ENCODE results near the gene DTWD1.
A peak's percentile ranks its signal among the peaks of the same experiment; 100 is the strongest.
"Not testable (repeated sequence)": the region's sequence is repeated elsewhere in the genome, so short reads cannot be mapped to it uniquely, and the experiment has no call there.

Gene DTWD1, protein sequence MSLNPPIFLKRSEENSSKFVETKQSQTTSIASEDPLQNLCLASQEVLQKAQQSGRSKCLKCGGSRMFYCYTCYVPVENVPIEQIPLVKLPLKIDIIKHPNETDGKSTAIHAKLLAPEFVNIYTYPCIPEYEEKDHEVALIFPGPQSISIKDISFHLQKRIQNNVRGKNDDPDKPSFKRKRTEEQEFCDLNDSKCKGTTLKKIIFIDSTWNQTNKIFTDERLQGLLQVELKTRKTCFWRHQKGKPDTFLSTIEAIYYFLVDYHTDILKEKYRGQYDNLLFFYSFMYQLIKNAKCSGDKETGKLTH
- total RNA-seq = 26.3 to 33.4 reads per million in 2 donors

GRCh38 chr15:49620658-49621368, at the start of gene DTWD1, which contains the start of gene FAM227B:
Gene DTWD1, plus strand, starts transcription at chr15:49621048. Its CDS starts 4,120 bp downstream, at chr15:49625168.
Gene FAM227B, minus strand, starts transcription at chr15:49620818. Its CDS starts 5,647 bp downstream, at chr15:49615171.
- DNase-seq = peak; percentile 85

DNA sequence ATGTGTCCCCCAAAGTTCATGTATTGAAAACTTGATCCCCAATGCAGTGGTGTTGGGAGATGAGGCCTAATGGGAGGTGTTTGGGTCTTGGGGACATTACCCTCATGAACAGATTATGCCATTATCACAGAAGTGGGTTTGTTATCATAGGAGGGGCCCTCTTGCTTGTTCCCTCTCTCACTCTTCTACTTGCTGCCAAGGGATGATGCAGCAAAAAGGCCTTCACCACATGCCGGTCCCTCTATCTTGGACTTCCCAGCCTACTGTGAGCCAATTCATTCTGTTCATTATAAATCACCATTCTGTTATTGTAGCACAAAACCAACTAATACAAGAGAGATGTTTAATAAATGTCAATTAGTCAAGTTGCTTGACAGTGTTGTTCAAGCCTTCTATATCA, 47.4 kb upstream of the DTWD1 start:
- DNase-seq = no peak

DNA sequence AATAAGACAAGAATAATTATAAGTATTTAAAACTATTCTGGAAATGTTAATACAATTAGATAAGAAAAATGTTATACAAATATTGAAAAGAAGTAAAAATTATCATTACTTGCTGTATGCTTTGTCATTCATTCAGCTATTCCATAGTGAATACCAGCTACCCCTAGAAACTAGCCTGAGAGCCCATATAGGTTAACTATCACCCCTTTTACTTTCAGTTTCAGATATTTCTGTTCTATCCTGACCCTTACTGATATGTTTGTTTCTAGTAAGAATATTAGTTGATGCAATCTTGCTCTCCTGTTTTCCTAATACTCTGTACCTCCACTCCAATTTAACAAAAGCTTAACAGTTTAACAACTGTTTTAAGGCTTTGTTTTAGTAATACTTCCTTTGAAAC, 31.8 kb upstream of the DTWD1 start:
- DNase-seq = no peak

GRCh38 chr15:49592829-49593316, 28.0 kb upstream of the DTWD1 start:
- DNase-seq = not testable (repeated sequence)

DNA sequence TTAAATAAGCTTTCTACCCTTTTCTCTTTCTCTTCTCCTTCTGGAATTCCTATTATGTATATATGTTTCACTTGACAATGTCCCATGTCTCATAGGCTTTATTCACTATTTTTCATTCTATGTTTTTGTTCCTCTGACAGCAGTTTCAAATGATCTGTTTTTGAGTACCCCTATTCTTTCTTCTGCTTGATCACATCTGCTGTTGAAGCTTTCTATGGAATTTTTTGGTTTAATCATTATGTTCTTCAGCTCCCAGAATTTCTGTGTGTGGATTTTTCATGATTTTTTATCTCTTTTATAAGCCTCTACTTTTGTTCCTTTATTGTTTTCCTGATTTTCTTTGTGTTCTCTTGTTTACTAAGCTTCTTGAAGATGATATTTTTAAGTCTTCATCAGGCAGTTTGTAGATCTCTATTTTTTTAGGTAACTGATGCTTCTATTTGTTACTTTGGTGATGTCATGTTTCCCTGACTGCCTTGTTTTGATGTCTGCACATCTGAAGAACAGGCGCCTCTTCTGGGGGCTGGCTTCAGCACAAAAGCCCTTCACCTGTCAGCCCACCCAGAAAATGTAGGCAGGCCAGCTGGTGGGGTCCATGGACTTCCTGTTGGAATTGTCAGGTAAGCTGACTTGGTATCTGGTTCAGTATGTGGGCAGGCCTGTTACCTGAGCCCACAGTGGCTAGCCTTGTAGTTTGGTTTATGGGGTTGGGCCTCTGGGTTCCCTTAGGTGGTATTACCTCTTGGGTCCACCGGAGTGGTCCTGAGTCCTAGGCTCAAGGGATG, 16.0 kb upstream of the DTWD1 start:
- DNase-seq = no peak

DNA sequence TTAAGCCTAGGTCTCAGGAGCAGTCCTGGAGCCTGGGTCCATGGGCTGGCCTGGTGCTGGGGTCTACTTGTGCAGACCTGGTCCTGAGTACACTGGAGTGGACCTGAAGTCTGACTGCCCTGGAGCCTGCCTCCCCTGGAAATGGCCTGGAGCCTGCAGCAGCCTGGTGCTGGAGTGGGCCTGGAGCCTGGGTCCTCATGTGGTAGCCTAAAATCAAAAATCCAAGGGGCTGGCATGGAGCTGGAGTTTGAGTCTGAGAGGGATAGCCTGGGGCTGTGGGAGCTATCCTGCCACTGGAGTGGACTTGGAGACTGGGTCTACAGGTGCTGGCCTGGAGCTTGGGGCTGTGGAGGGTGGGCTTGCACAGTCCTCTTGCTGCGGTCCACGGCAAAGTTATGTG, 15.3 kb upstream of the DTWD1 start:
- no peak for DNase-seq

GRCh38 chr15:49606594-49606993, 14.3 kb upstream of the DTWD1 start:
- no peak for DNase-seq

- no peak for DNase-seq
Measured at GRCh38 chr15:49610157-49610918, 10.5 kb upstream of the DTWD1 start.

DNA sequence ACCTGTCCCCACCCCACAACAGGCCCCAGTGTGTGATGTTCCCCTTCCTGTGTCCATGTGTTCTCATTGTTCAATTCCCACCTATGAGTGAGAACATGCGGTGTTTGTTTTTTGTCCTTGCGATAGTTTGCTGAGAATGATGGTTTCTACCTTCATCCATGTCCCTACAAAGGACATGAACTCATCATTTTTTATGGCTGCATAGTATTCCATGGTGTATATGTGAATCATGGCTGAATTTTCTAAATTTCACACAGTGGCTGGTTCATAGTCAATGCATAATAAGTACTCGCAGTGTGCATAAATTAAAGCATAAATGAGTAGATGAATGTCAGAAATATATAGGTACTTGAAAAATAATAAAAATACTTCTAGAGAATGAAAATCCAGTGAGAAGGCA, 8.6 kb upstream of the DTWD1 start:
- not testable (repeated sequence) for DNase-seq

DNA sequence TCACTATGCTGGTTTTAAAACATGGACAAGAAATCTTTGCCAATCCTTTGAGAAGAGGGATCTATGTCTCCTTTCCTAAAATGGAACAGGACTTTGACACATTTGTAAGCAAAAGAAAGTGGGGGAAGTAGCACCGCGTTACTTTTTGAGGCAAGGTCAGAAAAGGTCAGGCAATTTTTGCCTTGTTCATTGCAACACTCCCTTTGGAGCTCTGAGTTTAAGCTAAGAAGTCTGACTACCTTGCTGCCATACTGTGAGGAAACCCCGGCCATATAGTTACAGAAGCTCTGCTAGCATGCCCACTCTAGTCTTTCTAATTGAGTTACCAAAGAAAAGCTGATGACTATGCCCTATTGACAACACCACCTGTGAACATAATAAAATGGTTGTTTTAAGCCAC, 1.6 kb upstream of the DTWD1 start:
- DNase-seq = no peak

DNA sequence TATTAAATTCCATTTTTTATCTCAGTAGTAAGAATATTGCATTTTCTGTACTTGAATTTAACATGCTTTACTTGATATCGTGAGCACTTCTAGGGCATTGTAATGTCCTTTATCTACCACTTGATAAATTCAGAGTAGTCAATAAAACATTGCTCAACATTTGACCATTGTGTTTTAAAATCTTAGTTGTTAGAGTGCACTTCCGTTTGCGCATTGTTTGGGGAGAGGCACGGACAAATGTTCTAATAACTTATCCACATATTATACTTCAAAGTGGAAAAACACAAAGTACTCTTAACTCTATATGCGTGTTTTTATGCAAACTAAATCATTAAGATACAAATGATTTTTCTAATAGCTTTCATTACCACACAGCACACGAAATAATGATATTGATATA, 649 bp upstream of the DTWD1 start:
- no peak for DNase-seq

GRCh38 chr15:49621401-49621811, 558 bp downstream of the DTWD1 start:
- no peak for DNase-seq

- DNase-seq = no peak
Measured at GRCh38 chr15:49621887-49622286, 1.0 kb downstream of the DTWD1 start.

GRCh38 chr15:49622561-49622960, 1.7 kb downstream of the DTWD1 start:
- DNase-seq = no peak

- no peak for DNase-seq
Measured at GRCh38 chr15:49624056-49624455, 3.2 kb downstream of the DTWD1 start.

- no peak for DNase-seq
Measured at GRCh38 chr15:49625460-49626036, 4.7 kb downstream of the DTWD1 start.

GRCh38 chr15:49627407-49627877, 6.6 kb downstream of the DTWD1 start:
- DNase-seq = no peak

DNA sequence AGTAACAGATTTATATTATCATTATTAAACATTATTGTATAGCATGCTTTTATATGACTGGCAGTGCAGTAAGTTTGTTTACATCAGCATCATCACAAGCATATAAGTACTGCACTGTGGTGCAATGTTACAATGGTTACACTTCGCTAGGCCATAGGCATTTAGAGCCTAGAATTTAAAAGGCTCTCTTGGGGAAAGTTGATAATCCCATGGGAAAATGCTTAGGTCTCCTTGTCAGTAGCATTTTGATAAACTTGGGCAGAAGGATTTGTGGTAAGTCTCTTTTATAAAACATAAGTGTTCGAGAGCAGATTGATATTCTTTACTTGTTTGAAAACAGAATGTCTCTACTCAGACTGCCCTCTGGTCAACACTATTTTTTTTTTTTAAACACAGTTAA, 7.5 kb downstream of the DTWD1 start:
- DNase-seq = no peak

DNA sequence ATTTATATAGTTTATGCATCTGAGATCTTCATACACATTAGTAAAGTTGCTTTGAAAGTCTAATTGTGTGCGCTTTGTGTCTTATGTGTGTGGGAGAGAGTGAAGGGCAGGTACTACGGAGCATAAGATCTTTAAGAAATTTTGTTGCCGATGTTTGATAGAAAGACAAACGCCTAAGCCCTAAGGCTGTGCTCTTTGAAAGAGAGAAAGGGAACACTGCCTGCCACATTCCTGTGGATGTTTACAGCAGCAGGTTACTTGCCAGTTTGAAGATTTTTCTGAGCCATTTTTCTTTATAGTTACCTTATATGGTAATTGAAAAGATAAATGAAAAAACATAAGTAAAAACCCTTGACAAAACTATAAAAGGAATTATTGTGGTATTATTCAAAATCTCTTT, 17.0 kb downstream of the DTWD1 start:
- no peak for DNase-seq

DNA sequence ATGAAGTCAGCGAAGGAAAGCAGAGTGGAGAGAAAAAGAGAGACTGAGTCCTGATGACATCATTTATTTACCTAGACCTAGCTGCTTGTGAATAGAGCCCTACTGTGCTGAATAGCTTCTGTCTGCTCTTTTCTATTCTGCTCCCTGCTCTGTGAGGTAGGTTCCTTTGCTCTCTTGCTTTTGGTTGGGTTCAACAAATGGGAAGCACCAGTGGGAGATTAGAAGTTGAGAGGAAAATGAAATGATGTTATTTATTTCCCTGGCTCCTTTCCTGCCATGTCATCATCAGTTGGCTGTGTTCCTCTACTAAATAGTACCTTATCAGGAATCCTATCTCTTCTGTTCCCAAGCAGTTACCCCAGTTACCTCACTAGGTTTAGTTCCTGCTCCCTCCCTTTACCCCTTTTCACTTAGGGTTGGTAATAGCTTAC, 23.5 kb downstream of the DTWD1 start:
- no peak for DNase-seq

DNA sequence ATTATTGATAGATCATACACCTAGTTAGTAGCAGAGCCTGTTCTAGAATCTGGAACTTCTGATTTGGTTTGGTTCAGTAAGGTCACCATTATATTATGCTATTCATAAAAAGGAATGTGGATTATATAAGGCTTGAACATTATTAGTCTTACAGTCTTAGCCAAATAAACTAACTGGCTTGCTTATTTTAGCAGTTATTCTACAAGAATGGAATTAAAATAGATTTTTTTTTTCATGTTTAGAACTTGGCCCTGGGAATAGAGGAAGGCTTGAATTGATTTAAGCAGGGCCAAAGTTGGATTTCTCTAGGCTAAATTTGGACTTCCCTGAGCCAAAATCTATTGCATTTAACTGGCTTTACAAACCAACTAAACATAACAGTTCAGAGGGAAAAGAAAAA, 24.4 kb downstream of the DTWD1 start:
- no peak for DNase-seq

GRCh38 chr15:49645941-49646340, 25.1 kb downstream of the DTWD1 start:
- no peak for DNase-seq
